Osteocyte (in vitro differentiated cells): ENCODE results near the gene IFIH1. TPM values are rescaled to one million over a fixed set of nuclear protein-coding genes. Genes with fewer than 3 reads are reported as not detected.

Experiments
- DNase-seq: peaks from one replicate; pipeline ENCODE4 v3.0.0; 2021; ENCODE audit warnings: mixed read lengths; ENCODE audit not compliant: unreplicated experiment; ENCODE audit errors: extremely low spot score
- H3K27ac Mint-ChIP-seq: one replicate; pipeline ENCODE4 v1.8.0; 2021; ENCODE audit warnings: mild to moderate bottlenecking, mixed read lengths; ENCODE audit not compliant: unreplicated experiment
- H3K27me3 Mint-ChIP-seq: one replicate; pipeline ENCODE4 v1.8.0; 2021; ENCODE audit warnings: mixed read lengths; ENCODE audit not compliant: unreplicated experiment
- H3K36me3 Mint-ChIP-seq: one replicate; pipeline ENCODE4 v1.8.0; 2021; ENCODE audit warnings: mixed read lengths; ENCODE audit not compliant: unreplicated experiment
- H3K4me1 Mint-ChIP-seq: one replicate; pipeline ENCODE4 v1.8.0; 2021; ENCODE audit warnings: mixed read lengths; ENCODE audit not compliant: unreplicated experiment
- H3K4me3 Mint-ChIP-seq: one replicate; pipeline ENCODE4 v1.8.0; 2021; ENCODE audit warnings: mild to moderate bottlenecking, moderate library complexity, mixed read lengths; ENCODE audit not compliant: unreplicated experiment
- H3K9me3 Mint-ChIP-seq: one replicate; pipeline ENCODE4 v1.8.0; 2021; ENCODE audit warnings: mixed read lengths; ENCODE audit not compliant: unreplicated experiment
- total RNA-seq: library from RNA; stranded (reverse); gene quantifications from 2 replicates; pipeline ENCODE4 v1.2.1, GENCODE V29; 2021
- TF ChIP-seq, protein P1 (sequence below): fragments of 200-600 bp; sonication (generic); IDR thresholded peaks from 2 replicates; pipeline ENCODE4 v1.5.0; 2021; ENCODE audit warnings: antibody characterized with exemption, mild to moderate bottlenecking, moderate library complexity

IFIH1 gene
- total RNA-seq, 1 donor from 2014 or later: 5.4 TPM

DNA sequence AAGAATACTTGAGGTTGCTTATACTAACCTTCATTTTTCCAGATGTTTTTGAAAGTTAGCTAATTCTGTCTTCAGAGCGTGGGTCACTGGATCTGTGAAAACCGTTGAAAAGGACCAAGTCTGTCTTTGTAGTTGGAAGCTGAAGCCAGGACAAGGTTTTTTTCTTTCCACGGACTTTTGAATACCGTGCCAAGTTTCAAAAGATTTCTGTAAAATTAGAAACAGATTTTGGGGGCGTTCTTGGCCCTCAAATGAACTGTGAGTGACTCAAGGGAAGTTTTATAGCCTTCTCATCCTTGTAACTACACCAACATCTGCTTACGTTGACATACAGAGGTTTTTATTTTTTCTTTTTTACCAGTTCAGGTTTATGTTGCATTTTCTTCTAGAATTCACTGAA is 75.2 kb downstream of the IFIH1 start, which contains the start of gene FAP:
TSS of gene FAP (minus strand) at position 152 of the 400 bp plus-strand sequence. CDS start at position 34, 118 bp downstream.
- peaks cover 8% of the 10 kb centered on the region for H3K36me3 Mint-ChIP-seq
- DNase-seq: no peak
- peak within 1 kb of the TSS; percentile 78 for H3K4me3 Mint-ChIP-seq

DNA sequence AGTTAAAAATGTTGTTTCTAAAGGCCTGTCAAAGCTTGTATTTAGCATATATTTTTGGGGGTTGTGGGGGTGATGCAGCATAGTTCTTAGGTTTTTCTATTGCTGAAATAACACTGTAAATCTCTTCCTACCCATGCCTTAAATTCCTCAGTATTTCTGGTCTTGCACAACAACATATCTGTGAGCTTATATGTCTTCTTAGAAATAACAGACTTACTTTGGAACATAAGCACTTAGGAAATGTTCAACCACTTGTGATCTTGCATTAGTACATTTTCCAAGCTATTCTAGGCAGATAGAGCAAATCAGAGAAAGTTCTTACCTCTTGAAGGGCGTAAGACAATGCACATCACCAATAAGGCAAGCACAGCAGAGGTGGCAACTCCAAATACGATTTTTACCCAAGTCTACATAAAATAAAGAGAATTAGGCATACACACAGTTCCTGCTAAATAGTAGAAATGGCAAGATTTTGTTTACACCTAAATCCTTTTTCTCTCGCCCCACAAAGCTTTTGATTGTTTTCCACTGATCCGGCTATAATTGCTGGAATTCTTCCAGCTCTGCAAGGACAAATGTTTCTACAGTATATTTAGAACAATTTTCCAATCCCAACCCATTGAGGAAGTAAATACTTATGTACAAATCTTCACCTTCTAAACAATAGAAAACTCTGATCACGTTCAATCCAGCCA is 75.8 kb downstream of the IFIH1 start:
- Mint-ChIP-seq H3K27me3 (no peaks in the 10 kb centered on the region), H3K4me1 (peaks cover 78% of the 10 kb centered on the region), H3K9me3 (peaks cover 3% of the 10 kb centered on the region), H3K36me3 (peaks cover 10% of the 10 kb centered on the region), H3K4me3 (peak overlapping the region; percentile 78), H3K27ac (peak overlapping the region; percentile 96)
- TF ChIP-seq, protein P1, sequence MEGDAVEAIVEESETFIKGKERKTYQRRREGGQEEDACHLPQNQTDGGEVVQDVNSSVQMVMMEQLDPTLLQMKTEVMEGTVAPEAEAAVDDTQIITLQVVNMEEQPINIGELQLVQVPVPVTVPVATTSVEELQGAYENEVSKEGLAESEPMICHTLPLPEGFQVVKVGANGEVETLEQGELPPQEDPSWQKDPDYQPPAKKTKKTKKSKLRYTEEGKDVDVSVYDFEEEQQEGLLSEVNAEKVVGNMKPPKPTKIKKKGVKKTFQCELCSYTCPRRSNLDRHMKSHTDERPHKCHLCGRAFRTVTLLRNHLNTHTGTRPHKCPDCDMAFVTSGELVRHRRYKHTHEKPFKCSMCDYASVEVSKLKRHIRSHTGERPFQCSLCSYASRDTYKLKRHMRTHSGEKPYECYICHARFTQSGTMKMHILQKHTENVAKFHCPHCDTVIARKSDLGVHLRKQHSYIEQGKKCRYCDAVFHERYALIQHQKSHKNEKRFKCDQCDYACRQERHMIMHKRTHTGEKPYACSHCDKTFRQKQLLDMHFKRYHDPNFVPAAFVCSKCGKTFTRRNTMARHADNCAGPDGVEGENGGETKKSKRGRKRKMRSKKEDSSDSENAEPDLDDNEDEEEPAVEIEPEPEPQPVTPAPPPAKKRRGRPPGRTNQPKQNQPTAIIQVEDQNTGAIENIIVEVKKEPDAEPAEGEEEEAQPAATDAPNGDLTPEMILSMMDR: no peak
- DNase-seq: no peak

More for the DNA sequence above, 75.2 kb downstream of the IFIH1 start, which contains the start of gene FAP:
- TF ChIP-seq, protein P1: no peak
- Mint-ChIP-seq H3K27ac (peak within 1 kb of the TSS; percentile 96), H3K9me3 (peaks cover 8% of the 10 kb centered on the region), H3K27me3 (no peaks in the 10 kb centered on the region), H3K4me1 (peaks cover 78% of the 10 kb centered on the region)

DNA sequence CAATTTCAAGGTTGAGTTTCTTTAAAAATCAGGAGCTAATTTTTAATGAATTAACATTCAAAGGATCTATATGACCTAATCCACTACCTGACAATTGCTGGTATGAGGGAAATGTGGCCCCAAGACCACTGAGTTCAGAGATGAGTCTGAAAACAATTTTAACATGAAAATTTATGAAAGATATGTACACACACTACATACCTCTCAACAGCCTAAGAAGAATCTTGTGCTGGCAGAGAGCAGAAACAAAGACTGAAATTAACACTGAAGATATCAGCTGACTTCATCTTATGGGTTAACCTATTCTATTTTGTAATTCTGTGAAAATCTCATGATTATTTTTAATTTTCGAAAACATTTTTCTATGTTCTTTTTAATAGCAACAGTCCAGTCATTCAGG is 76.9 kb downstream of the IFIH1 start:
- Mint-ChIP-seq H3K36me3 (peaks cover 10% of the 10 kb centered on the region), H3K27ac (peak overlapping the region; percentile 96), H3K9me3 (no peaks in the 10 kb centered on the region), H3K4me3 (peak overlapping the region; percentile 78), H3K4me1 (peaks cover 72% of the 10 kb centered on the region), H3K27me3 (no peaks in the 10 kb centered on the region)
- DNase-seq: no peak
- TF ChIP-seq, protein P1: no peak

DNA sequence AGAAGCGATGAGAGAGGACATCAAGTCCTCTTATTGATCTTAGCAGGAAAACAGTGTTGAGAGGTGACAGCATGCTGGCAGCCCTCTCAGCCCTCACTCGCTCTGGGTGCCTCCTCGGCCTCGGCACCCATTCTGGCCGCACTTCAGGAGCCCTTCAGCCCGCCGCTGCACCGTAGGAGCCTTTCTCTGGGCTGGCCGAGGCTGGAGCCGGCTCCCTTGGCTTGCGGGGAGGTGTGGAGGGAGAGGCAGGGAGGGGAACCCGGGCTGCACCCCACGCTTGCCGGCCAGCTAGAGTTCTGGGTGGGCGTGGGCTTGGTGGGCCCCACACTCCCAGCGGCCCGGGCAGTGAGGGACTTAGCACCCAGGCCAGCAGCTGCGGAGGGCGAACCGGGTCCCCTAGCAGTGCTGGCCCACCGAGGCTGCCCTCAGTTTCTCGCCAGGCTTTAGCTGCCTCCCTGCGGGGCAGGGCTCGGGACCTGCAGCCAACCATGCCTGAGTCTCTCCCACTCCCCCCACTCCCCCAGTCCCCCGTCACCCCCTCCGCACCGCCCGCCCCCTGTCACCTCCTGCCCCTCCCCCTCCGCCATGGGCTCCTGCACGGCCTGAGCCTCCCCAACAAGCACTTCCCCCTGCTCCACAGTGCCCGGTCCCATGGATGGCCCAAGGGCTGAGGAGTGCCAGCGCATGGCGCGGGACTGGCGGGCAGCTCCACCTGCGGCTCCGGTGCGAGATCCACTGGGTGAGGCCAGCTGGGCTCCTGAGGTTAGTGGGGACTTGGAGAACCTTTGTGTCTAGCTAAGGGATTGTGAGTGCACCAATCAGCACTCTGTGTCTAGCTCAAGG is 83.6 kb downstream of the IFIH1 start:
- H3K27me3 Mint-ChIP-seq: no peaks in the 10 kb centered on the region
- TF ChIP-seq, protein P1: no peak
- DNase-seq: no peak
- peaks cover 23% of the 10 kb centered on the region for H3K36me3 Mint-ChIP-seq
- no peak overlapping the region for H3K27ac Mint-ChIP-seq
- H3K4me3 Mint-ChIP-seq: no peak overlapping the region
- H3K9me3 Mint-ChIP-seq: no peaks in the 10 kb centered on the region
- H3K4me1 Mint-ChIP-seq: peaks cover 18% of the 10 kb centered on the region

GRCh38 chr2:162233197-162233596 is 85.3 kb downstream of the IFIH1 start:
- H3K27ac Mint-ChIP-seq: peak overlapping the region; percentile 1
- no peaks in the 10 kb centered on the region for H3K9me3 Mint-ChIP-seq
- H3K4me3 Mint-ChIP-seq: no peak overlapping the region
- peaks cover 9% of the 10 kb centered on the region for H3K4me1 Mint-ChIP-seq
- DNase-seq: no peak
- peaks cover 17% of the 10 kb centered on the region for H3K36me3 Mint-ChIP-seq
- TF ChIP-seq, protein P1: no peak
- H3K27me3 Mint-ChIP-seq: no peaks in the 10 kb centered on the region
